Hindlimb muscle (tissue), 1 donor: ENCODE measurements around the gene LRP1. TPM values are rescaled to one million over a fixed set of nuclear protein-coding genes. Genes with fewer than 3 reads are reported as not detected.
A peak's percentile ranks its signal among the peaks of the same experiment; 100 is the strongest.

ENCODE experiments used
- DNase-seq: peaks from one replicate; pipeline ENCODE4 v3.0.0-alpha.2; 2013
- polyA plus RNA-seq: library from polyadenylated mRNA; unstranded; fragments of 120-200 nt; gene quantifications from one replicate; pipeline ENCODE4 v1.2.1, GENCODE V29; 2013; ENCODE audit not compliant: insufficient read length

The LRP1 gene
- polyA plus RNA-seq, 1 donor = 130 TPM

DNA sequence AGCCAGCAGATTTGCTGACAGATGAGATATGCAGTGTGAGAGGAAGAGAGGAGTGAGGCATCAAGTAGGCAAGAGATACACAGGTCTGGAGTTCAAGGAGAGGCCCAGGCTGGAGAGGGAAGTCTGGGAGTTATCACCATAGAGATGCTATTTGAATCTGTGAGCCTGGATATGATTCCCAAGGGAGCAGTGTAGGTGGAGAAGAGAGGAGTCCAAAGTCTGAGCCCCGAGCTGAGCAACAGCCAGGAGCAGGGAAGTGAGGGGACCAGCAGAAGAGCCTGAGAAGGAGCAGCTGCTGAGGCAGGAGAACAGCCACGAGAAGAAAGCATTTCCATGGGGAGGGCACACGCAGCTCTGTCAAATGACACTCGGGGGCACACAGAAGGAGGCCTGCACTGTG, 68.2 kb downstream of the LRP1 start:
- DNase-seq = no peak

DNA sequence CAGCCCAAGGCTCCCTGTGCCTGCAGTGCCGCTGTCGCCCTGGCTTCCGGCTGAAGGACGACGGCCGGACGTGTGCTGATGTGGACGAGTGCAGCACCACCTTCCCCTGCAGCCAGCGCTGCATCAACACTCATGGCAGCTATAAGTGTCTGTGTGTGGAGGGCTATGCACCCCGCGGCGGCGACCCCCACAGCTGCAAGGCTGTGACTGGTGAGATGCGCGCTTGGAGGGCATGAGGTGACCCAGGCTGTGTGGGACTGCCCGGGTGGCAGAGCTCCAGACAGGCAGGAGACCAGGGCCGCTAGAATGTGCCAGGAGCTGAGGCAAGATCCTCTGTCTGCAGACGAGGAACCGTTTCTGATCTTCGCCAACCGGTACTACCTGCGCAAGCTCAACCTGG, 68.7 kb downstream of the LRP1 start:
- DNase-seq = no peak

DNA sequence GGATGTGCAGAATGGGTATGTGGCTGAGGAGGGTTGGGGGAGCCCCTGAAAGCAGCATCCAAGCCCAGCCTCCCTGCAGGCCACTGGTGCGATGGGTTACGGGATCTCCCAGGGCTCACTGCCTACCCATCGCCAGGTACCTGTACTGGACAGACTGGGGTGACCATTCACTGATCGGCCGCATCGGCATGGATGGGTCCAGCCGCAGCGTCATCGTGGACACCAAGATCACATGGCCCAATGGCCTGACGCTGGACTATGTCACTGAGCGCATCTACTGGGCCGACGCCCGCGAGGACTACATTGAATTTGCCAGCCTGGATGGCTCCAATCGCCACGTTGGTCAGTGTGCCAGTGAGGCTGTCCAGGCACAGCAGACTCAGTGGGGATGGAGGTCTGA, 70.0 kb downstream of the LRP1 start:
- DNase-seq = no peak

DNA sequence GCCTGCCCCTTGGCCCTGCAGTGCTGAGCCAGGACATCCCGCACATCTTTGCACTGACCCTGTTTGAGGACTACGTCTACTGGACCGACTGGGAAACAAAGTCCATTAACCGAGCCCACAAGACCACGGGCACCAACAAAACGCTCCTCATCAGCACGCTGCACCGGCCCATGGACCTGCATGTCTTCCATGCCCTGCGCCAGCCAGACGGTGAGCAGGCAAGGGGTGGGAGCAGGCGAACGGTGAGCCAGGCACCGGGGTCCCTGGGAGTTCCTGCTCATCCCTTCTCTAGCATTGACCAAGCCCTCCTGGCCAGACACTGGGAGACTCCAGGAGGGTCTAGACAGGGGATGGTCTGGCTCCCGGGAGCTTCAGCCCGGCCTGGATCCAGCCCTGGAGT, 70.9 kb downstream of the LRP1 start:
- DNase-seq = no peak

DNA sequence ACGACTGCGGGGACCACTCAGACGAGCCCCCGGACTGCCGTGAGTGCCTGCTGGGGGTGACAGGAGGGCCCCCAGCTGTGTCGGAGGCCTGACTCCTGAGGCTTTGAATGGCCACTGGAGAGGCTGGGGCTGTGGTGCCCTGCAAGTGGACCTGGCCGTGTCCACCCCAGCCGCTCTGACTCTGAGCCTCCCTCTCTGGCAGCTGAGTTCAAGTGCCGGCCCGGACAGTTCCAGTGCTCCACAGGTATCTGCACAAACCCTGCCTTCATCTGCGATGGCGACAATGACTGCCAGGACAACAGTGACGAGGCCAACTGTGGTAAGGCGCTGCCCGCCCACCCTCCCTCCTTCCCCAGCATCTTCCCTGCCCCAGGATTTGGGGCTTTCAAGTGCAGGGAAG, 72.2 kb downstream of the LRP1 start:
- no peak for DNase-seq

DNA sequence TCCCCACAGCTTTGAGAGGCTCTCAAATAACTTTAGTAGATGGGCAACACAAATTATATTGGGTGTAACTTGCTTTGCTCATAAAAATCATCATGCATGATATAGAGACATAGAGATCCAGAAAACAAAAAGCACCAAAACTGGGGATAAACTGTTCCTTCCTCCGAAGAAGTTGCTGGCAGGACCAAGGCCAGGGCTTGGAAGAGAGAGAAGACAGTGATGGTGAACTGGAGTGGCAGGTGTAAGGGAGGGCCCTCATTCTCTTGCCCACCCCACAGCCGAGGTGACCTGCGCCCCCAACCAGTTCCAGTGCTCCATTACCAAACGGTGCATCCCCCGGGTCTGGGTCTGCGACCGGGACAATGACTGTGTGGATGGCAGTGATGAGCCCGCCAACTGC, 72.9 kb downstream of the LRP1 start:
- DNase-seq = no peak

DNA sequence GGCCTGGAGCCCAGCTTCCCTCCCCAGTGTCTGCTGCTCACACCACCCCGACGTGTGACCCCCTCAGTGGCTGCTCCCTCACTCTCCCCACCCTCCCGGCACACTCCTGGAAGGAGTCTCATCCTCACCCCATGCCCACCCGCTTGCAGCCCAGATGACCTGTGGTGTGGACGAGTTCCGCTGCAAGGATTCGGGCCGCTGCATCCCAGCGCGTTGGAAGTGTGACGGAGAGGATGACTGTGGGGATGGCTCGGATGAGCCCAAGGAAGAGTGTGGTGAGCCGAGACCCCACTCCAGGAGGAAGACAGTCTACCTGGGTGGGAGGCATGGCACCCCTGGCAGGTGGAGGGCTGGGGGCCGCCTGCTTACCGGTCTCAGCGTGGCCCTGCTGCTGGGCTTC, 73.3 kb downstream of the LRP1 start:
- DNase-seq = no peak

DNA sequence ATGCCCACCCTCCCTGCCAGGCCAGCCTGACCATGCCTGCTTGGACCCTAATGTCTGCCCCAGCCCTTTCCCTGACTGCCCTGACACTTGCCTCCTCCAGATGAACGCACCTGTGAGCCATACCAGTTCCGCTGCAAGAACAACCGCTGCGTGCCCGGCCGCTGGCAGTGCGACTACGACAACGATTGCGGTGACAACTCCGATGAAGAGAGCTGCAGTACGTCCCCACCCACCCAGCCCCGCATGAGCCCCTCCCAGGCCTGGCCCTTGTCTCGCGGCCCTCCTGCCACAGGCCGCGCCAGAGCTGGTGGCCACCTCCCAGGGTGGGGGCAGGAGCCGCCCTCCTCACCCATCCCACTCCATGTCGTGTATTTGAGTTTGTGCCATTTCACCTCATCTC, 74.0 kb downstream of the LRP1 start:
- no peak for DNase-seq

DNA sequence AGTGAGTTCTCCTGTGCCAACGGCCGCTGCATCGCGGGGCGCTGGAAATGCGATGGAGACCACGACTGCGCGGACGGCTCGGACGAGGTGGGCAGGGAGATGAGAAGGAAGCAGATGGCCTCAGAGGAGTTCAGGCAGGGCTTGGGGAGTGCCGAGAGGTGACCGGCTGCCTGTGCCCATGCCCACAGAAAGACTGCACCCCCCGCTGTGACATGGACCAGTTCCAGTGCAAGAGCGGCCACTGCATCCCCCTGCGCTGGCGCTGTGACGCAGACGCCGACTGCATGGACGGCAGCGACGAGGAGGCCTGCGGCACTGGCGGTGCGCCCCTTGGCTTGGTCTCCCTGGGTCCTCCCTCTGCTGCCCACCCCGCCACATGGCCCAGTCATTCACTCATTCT, 74.9 kb downstream of the LRP1 start:
- no peak for DNase-seq

DNA sequence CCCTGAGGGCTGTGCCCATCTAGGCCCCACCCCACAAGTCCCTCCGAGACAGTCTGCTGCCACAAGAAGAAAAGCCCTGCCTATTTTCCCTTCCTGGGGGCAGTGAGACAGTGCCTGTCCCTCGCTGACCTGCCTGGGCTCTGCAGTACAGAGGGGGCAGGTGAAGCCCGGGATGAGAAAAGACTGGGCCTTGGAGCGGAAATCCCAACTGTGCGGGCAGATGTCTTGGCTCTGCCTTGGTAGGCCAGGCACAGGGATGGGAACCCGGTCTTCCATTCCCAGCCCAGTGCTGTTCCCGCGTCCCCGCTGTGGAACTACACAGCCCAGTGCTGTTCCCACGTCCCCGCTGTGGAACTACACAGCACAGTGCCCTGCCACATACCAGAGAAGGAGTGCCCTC, 75.5 kb downstream of the LRP1 start:
- DNase-seq = no peak

DNA sequence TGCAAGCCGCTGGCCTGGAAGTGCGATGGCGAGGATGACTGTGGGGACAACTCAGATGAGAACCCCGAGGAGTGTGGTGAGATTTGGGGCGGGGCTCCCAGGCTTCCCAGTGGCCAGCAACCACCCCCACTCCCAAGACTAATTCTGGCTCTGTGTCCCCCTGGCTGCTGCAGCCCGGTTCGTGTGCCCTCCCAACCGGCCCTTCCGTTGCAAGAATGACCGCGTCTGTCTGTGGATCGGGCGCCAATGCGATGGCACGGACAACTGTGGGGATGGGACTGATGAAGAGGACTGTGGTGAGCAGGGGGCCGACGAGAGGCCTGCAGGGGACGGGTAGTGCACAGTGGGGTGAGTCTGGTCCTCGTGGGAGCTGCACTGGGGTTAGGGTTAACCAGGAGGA, 76.2 kb downstream of the LRP1 start:
- no peak for DNase-seq

DNA sequence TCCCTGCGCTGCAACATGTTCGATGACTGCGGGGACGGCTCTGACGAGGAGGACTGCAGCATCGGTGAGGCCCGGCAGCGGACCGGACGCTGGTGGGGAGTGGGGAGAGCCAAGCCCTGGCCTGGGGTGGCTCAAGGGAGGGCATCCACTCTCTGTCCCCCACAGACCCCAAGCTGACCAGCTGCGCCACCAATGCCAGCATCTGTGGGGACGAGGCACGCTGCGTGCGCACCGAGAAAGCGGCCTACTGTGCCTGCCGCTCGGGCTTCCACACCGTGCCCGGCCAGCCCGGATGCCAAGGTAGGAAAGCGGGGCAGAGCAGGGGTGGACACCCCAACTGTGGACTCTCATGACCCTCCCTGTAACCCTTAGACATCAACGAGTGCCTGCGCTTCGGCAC, 76.9 kb downstream of the LRP1 start:
- DNase-seq = no peak

DNA sequence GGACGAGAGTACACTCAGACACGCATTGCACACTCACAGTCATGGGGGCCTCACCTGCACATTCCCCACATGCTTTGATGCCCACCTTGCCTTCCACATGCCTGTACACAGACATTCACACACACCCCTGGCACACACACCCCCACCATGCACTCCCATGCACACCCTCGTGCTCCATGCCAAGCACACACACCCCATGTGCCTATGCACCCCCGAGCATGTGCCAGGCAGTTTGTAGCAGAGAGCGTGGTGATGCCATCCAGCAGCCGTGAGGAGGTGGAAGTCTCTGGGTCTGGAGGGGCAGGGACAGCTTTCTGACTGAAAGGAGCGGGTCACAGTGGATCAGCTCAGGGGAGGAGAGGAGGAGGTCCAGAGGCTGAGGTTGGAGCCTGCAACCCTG, 77.6 kb downstream of the LRP1 start:
- DNase-seq = no peak

DNA sequence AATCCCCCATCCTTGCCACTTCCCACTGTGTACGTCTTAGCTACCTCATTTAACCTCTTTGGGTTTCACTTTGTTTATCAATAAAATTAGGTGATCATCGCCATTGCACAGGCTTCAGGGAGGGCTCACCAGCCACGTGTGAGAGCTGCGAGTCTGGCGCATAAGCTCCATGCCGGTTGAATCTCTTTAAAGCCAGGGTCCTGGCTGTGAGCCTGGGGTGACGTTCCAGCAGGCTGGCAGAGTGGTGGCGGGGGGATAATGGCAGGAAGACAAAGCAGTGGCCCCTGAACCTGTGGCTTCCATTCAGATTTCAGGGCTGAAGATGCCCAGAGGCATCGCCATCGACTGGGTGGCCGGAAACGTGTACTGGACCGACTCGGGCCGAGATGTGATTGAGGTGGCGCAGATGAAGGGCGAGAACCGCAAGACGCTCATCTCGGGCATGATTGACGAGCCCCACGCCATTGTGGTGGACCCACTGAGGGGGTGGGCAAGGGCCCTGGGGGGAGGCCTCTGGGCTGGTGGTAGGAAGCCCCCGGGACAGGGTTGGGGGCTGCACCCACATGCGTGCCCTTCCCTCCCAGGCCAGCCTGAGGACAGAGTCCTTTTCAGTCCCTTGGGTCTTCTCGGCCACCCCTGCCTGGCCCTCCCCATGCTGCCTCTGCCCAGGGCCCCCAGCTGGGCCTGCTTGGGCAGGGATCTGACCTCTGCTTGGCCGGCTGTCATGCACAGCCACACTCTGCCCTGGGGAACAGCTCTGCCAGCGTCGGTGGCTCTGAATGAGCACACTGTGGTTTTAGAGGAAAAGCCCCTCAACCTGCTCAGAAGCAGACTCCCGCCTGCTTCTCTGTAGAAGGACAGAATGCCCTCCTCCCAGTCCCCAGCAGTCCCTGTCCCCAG, 79.7 kb downstream of the LRP1 start:
- DNase-seq = no peak

DNA sequence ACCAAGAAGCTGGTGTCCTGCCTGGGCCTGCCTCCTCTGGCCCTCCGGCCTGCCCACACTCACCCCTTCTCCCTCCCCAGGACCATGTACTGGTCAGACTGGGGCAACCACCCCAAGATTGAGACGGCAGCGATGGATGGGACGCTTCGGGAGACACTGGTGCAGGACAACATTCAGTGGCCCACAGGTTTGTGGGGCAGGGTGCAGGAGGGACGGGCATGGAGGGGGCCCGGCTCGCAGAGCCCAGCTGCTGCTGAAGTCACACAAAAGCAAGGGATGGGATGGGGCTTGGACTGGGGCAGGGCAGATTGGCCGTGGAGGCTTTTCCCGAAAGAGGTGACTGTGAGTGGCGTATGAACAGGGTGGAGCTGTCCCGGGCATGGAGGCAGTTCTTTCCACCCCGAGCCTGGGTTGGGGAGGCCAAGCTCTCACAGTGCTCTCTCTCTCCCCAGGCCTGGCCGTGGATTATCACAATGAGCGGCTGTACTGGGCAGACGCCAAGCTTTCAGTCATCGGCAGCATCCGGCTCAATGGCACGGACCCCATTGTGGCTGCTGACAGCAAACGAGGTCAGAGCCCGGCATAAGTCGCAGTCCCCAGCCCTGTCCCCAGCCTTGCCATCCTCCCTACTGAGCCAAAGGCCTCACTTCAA, 80.5 kb downstream of the LRP1 start:
- DNase-seq = no peak

DNA sequence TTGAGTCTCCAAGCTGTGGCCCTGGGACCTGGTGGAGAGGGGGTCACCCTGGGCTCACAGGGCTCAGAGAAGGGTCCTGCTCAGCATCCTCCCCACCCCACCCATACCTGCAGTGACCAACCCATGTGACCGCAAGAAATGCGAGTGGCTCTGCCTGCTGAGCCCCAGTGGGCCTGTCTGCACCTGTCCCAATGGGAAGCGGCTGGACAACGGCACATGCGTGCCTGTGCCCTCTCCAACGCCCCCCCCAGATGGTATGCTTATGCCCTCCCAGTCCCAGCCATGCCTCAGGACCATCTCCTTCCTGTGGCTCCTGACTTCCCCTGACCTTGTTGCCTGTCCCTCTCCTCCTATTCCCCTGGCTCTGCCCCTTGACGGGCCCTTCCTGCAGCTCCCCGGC, 81.6 kb downstream of the LRP1 start:
- no peak for DNase-seq

DNA sequence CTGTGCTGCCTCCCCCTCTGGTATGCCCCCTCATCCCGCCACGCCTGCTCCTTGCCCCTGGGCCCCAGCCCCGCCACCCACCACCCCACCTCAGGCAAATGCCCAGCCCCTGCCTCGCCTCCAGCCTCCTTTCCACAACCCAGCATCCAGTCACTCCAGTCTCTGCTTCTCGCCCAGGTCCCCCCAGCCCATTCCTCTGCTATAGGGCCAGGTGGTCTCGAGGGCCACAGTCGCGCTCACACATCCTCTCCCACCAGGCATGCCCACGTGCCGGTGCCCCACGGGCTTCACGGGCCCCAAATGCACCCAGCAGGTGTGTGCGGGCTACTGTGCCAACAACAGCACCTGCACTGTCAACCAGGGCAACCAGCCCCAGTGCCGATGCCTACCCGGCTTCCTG, 82.2 kb downstream of the LRP1 start:
- DNase-seq = no peak

DNA sequence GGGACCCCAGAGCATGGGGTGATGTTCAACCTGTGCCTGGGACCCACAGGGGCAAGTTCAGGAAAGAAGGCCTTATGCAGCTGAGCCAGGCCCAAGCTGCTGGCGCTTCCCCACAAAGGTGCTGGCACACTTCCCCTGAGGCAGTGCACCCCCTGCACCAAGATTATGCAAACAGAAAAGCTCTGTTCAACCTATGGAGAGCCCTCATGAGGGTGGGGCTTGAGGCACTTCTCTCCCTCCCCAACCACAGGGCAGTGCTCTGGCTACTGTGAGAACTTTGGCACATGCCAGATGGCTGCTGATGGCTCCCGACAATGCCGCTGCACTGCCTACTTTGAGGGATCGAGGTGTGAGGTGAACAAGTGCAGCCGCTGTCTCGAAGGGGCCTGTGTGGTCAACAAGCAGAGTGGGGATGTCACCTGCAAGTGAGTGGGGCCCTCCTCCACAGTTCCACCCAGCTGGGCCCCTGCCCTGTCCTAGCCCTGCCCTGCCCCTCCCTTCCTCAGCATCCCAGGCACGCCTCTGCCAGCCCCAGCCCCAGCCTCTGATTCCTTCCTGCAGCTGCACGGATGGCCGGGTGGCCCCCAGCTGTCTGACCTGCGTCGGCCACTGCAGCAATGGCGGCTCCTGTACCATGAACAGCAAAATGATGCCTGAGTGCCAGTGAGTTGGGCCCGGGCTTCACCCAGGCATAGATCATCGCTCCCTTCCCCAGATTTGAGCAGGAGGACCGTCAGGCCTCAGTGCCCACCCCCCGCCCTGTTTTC, 82.8 kb downstream of the LRP1 start:
- no peak for DNase-seq

DNA sequence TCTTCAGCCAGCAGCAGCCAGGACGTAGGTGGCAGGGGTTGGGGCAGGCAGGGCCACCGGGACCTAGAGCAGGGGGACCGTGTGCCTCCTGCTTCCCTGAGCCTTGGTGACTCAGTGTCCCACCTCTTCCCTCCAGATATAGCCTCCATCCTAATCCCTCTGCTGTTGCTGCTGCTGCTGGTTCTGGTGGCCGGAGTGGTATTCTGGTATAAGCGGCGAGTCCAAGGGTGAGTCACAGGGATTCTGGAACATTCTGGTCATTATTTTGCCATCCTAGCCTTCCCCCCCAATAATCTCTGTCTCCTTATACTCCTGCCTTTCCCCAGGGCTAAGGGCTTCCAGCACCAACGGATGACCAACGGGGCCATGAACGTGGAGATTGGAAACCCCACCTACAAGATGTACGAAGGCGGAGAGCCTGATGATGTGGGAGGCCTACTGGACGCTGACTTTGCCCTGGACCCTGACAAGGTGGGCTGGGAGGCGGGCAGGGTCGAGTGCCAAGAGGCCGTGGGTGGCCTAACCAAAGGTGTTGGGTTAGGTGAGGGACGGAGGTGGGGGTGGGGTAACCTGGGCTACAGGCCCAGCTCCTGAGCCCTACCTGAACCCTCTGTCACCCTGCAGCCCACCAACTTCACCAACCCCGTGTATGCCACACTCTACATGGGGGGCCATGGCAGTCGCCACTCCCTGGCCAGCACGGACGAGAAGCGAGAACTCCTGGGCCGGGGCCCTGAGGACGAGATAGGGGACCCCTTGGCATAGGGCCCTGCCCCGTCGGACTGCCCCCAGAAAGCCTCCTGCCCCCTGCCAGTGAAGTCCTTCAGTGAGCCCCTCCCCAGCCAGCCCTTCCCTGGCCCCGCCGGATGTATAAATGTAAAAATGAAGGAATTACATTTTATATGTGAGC, 83.8 kb downstream of the LRP1 start:
- no peak for DNase-seq

DNA sequence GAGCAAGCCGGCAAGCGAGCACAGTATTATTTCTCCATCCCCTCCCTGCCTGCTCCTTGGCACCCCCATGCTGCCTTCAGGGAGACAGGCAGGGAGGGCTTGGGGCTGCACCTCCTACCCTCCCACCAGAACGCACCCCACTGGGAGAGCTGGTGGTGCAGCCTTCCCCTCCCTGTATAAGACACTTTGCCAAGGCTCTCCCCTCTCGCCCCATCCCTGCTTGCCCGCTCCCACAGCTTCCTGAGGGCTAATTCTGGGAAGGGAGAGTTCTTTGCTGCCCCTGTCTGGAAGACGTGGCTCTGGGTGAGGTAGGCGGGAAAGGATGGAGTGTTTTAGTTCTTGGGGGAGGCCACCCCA, 84.4 kb downstream of the LRP1 start:
- no peak for DNase-seq

DNA sequence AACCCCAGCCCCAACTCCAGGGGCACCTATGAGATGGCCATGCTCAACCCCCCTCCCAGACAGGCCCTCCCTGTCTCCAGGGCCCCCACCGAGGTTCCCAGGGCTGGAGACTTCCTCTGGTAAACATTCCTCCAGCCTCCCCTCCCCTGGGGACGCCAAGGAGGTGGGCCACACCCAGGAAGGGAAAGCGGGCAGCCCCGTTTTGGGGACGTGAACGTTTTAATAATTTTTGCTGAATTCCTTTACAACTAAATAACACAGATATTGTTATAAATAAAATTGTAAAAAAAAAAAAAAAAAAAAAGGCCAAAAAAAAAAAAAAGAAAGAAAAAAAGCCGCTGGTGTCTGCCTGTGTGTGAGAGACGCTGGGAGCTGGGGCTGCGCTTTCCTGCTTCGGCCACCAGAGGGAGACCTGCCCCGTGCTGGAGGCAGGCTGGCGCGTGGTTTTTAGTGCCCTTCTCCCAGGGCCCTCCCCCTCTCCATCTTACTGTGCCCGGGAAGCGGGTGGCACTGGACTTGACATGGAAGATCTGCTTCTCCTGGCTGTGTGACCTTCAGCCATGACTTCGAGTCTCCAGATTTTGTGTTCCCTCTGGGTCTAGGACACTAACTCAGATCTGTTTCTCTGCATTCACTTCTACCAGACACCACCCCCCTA, 84.9 kb downstream of the LRP1 start:
- peak; percentile 85 for DNase-seq

DNA sequence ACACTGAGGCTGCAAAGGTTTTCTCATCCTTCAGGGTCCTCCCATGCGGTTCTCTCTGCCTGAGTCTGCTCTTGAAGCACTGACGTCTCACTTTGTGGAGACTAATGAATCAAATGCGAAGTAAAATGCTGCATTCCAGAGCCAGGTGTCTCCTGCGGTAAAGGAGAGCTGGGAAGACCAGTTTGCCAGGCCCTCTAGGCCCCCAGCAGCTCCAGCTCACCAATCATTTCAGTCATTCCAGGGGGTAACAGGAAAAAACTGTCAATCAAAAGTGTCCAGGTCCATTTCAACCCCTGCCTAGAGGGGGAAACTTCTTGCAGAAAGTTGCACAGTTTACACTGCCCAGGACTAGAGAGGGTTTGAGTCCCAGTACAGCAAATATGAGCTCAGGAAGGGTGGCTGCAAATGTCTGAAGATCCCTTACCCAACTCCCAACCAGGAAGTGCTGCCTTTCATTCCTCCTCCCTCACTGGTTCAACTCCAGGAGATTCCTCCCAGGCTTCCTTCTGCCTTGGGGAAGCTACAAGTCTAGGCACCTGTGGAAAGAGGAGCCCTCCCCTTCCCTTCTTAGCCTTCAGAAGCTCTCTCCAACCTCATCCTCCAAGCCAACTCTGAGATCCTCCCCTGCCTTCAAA, 85.6 kb downstream of the LRP1 start:
- no peak for DNase-seq
